Activated CD4-positive, alpha-beta T cell treated with anti-CD3 and anti-CD28 coated beads for 1 hour (primary cell): ENCODE data around the gene BRAT1.
A peak's percentile ranks its signal among the peaks of the same experiment; 100 is the strongest.

ENCODE experiments used
- DNase-seq: peaks from one replicate; pipeline ENCODE4 v3.0.0-alpha.2; 2020

BRAT1 gene

DNA sequence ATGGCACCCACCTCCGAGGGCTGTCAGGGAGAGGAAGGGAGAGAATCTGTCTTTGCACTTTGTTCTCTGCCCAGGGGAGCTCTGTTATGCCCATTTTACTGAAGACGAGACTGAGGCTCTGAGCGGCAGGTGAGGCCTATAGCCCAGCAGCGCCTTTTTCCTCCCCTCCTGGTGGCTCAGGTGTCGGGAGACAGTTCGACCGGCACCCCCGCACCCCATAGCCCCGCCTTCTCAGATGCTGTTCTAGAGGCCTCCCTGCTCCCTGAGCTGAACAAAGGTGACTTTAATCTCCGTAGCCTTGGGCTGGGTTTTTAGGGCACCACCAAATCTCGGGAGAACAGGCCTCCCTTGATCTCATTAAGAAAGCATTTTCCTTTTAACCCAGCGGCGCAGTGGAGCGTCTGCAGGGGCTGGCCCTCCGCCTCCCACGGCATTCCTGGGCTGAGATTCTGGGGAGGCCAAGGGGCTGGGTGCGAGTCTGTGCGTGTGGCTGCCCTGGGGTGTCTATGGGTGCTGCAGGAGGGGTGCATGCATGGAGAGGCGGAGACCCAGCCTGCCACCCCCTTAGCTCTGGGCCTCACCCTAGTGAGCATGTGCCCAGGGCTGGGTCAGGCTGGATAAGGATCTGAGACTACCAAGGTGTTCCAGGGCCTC is 32.4 kb downstream of the BRAT1 start:
- no peak for DNase-seq

- DNase-seq: peak; percentile 51
These were observed 33.3 kb downstream of the BRAT1 start for GRCh38 chr7:2521952-2522591.

- no peak for DNase-seq
These were observed 34.0 kb downstream of the BRAT1 start for GRCh38 chr7:2521341-2521745.

DNA sequence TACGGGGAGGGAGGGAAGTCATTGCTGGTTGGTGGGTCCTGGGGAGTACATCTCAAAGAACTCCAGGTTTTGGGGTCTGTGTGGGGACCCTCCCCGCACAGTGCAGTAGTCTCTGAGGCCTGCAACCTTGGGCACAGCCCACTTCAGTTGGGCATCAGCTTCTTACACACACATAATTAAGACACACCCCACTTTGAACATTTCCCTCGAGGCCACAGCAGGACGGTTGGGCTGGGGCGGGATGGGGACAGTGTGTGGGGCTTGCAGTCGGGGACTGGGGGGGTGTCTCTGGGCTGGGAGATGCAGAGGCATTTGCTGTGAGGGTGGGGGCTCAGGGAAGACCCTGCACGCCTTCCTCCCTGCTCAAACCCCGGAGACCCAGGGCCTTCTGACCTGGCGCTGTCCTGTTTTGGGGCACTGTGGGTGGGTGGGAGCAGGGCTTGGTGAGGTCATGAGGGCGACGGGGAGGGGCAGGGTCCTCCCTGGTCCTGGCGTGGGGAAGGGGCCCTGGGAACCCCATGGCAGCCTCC is 34.5 kb downstream of the BRAT1 start:
- no peak for DNase-seq

DNA sequence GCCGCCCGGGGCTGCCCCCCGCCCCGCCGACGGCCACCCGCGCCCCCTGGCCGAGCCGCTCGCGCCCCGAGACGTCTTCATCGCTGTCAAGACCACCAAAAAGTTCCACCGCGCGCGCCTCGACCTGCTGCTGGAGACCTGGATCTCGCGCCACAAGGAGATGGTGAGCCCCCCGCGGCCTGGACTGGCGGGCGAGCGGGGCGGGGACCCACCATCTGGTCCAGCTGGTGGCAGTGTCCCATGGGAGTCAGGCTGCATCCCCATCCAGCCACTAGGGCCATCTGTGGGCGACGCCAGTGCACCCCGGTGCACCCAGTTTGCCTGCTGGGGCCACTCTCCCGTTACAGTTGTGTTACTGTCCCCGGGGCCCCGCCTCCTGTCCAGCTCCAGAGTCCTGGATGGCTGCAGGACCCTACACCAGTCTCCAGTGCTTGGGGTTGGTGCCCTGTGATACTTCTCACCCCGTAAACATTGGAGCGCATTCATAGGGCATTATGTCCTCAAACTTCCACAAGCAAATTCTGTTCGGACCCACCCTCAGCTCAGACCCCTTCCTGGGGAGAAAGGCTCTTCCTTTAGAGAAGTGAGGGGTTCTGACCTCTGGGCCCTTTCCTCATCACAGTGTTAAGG is 35.1 kb downstream of the BRAT1 start:
- no peak for DNase-seq

DNA sequence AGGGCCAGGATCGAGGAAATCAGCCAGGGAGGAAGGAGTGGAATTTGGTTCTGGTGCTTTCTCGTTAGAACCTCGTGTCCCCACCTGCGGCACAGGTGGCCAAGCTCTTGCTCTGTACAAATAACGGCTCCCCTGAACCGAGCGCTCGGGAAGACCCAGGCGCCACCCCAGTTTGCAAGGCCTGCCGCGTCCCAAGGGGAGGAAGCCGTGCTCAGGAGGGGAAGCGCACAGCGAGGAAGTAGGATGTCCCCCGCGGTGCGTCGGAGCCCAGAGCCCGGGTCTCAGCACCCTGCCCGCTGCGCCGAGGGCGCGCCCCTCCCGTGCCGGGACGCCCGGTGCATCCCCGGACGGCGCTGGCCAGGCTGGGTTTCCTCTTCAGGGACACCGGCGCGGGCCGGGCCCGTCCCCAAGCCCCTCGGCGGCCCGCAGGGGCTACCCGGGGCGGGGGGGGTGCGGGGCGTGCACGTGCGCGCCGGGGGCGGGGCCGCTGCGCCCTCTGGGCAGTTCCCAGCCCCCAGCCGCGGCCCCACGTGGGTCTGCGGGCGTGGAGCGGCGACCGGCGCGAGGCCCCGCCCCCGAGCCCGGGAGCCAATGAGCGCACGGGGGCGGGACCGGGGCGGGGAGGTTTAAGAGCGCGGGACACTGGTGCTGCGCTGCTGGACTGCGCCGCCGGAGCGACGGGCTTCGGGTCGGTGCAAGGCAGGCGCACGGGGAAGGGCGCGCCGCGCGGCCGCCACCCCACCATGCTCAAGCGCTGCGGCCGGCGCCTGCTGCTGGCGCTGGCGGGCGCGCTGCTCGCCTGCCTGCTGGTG is 36.0 kb downstream of the BRAT1 start, which contains the start of gene LFNG:
LFNG (plus strand) TSS at position 656 of the 812 bp plus-strand sequence; CDS start at position 744, 88 bp downstream.
- peak; percentile 76 for DNase-seq

GRCh38 chr7:2518737-2519118 is 36.6 kb downstream of the BRAT1 start:
- DNase-seq: no peak

DNA sequence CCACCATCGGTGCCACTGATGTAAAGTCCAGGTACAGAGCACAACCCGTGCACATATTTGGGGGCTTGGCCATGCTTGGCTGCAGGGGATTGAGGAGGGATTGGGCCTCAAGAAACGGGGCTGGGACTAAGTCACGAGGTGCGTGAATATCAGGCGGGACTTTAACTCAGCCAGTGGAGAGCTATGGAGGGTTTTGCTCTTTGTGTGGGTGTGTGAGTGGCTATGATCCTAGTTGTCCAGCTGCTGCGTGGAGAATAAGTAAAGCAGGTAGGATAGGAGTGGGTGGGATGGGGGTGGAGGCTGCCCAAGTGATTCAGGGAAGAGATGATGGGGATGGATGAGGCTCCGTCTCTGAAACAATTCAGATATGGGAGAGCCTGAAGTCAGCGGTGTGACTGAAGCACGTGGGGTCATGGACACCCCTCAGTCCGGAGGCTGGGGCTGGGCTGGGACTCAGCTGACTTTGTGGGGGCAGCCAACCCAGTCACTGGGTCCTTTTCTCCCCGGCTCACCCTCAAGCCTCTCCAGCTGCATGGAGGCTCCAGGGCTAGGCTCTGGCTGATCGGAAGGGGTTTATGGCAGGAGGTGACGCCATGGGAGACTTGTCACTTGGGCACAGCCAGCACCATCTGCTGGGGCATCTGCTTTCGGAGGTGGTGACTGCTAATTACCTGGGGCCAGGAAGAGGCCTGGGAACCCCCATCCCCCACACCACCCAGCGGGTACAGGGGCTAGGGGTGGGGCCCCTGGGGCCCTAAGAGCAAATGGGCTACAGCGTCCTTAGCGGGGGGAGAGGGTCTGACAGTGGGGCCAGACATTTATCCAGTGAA is 37.4 kb downstream of the BRAT1 start:
- no peak for DNase-seq

DNA sequence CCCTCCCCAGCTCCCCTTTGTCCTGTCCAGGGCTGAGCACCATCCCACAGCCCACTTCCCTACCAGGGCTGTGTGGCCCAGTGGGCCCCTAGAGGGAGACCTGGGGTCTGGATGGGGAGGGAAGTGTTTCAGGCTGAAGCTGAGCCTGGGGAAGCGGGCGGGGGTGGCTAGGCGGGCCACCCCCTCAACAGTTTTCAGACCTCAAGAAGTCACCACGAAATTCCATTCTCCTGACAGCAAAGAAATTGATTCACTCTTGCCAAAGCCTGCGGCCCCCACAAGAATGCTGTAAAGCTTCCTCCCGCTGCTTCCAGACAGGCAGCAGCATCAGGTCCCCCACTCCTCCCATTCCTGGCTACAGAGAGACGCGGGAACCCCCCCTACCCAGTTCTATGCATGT is 38.3 kb downstream of the BRAT1 start:
- no peak for DNase-seq

GRCh38 chr7:2516194-2516555 is 39.1 kb downstream of the BRAT1 start:
- DNase-seq: no peak

GRCh38 chr7:2515424-2516193 is 39.7 kb downstream of the BRAT1 start:
- DNase-seq: no peak

- DNase-seq: no peak
These were observed 40.6 kb downstream of the BRAT1 start for GRCh38 chr7:2514473-2515423.

- no peak for DNase-seq
These were observed 41.6 kb downstream of the BRAT1 start for GRCh38 chr7:2513702-2514101.

DNA sequence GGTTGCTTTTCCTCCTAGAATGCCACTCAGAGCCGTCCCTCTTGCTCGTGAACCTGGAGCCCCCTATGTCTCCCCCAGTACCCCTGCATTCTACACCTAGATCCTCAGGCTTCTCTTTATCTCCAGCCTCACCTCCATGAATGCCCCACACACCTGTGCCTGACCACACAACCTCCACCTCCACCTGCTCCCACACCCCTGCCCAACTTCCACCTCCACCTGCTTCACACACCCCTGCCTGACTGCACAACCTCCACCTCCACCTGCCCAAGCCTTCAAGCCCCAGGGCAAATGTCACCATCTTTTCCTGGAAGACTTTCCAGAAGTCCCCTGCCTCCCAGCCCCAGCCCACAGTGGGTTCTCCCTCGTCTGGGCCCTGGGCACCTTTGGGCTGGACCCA is 42.6 kb downstream of the BRAT1 start:
- DNase-seq: no peak

GRCh38 chr7:2512179-2512661 is 43.1 kb downstream of the BRAT1 start:
- no peak for DNase-seq

GRCh38 chr7:2511769-2512168 is 43.6 kb downstream of the BRAT1 start:
- DNase-seq: no peak

- DNase-seq: no peak
These were observed 44.2 kb downstream of the BRAT1 start for GRCh38 chr7:2510909-2511768.

DNA sequence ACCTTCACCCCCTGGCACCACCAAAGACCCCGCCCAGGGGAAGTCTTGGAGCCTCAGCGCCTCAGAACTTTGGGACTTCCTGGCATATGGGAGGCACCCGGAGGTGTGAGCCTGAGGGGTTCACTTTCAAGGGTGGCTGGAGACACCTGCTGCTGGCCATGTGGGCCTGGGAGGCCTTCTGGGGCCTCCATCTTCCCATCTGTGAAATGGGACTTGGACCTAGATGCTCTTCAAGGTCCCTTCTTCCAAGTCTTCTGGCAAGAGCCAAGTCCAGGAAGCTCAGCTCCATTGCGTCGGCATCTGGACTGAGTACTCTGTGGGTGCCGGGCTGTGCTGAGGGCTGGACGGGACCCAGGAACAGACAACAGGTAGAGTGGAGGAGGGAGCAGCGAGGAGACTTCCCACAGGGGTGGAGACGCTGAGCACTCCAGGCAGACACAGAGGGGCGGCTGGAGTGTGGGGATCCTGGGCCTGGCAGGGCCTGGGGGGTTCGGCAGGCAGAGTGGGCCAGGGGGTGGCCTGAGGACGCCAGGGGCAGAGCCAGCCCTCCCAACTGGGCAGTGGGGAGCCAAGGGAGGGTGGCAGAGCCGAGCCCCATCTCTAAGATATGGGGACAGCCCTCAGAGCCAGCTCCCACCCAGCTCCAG is 45.1 kb downstream of the BRAT1 start:
- DNase-seq: no peak
